ENCODE measurements around the gene SHANK2.

SHANK2 gene

GRCh38 chr11:71253794-71254193 lies 1.4 kb upstream of the SHANK2 start:
- Mint-ChIP-seq H3K36me3 (ENCODE audit: low read depth) (no peaks in the 10 kb centered on the region), H3K27me3 (peaks cover 57% of the 10 kb centered on the region), H3K4me3 (no peak overlapping the region), H3K4me1 (ENCODE audit: low read depth) (peaks cover 3% of the 10 kb centered on the region), H3K9me3 (no peaks in the 10 kb centered on the region), H3K27ac (no peak overlapping the region)

- no peak overlapping the region for H3K27ac Mint-ChIP-seq
- H3K4me1 Mint-ChIP-seq (ENCODE audit: low read depth): peaks cover 3% of the 10 kb centered on the region
- H3K4me3 Mint-ChIP-seq: no peak overlapping the region
- peaks cover 60% of the 10 kb centered on the region for H3K27me3 Mint-ChIP-seq
- H3K9me3 Mint-ChIP-seq: no peaks in the 10 kb centered on the region
- H3K36me3 Mint-ChIP-seq (ENCODE audit: low read depth): no peaks in the 10 kb centered on the region
Measured at GRCh38 chr11:71252770-71253730, 673 bp upstream of the SHANK2 start.

- Mint-ChIP-seq H3K27ac (no peak overlapping the region), H3K4me3 (no peak overlapping the region), H3K4me1 (ENCODE audit: low read depth) (peaks cover 3% of the 10 kb centered on the region), H3K36me3 (ENCODE audit: low read depth) (no peaks in the 10 kb centered on the region), H3K27me3 (peaks cover 60% of the 10 kb centered on the region), H3K9me3 (no peaks in the 10 kb centered on the region)
Measured at GRCh38 chr11:71251761-71252268, 562 bp downstream of the SHANK2 start.

DNA sequence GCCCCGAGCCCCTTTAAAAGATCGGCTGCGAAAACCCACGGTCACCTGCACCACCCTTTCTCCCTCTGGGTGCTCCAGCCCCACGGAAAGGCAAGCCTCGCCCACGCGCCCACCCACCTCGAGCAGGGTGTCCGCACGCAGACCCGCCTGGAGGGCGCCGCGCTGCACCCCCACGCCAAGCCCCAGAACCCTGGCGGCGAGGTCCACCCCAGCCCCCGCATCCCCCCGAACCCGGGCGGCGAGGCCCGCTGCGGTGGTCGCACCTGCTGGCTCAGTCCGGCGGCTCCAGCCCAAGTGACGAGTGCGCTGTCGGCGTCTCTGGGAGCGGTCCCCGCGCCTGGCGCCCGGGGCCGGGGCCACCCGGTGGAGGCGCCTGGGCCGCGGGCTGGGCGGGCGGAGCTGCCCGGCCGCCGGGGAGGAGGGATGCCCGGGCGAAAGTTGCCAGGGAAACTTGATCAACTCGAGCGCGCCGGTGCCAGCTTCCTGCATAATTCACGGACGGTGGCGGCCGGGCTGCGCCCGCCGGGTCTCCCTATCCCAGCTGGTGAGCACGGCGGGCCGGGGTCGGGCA lies 1.1 kb downstream of the SHANK2 start:
- Mint-ChIP-seq H3K4me3 (no peak overlapping the region), H3K9me3 (no peaks in the 10 kb centered on the region), H3K27ac (no peak overlapping the region), H3K27me3 (peaks cover 56% of the 10 kb centered on the region), H3K36me3 (ENCODE audit: low read depth) (no peaks in the 10 kb centered on the region), H3K4me1 (ENCODE audit: low read depth) (peaks cover 3% of the 10 kb centered on the region)

DNA sequence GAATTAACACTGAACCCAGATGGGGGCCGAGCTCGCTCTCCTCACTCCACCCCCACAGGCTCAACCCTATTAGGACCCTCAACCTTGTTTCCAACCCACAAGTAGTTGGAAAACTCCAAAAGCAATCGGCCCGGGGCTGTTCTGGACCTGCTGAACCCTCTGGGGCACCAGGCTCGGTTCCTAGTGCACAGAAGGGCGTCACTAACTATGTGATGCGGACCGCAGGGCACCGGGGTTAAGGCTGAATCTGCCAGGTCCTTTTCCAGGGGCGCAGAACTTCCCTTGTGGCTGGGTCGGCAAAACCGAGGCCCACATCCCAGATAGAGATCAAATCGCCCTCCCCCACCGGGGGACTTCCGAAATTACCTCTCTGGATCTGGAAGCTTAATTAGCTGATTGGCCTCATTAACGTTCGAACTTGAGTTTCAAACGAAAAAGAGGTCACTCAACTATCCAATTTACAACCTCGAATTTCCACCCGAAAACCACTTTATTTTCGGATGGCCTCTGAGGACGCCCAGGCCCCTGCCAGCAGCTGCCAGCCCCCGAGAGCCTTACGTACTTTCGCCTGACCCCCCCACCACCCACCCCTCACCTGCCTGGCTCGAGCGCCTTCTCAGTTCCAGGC lies 1.7 kb downstream of the SHANK2 start:
- Mint-ChIP-seq H3K4me1 (ENCODE audit: low read depth) (peaks cover 3% of the 10 kb centered on the region), H3K36me3 (ENCODE audit: low read depth) (no peaks in the 10 kb centered on the region), H3K27ac (no peak overlapping the region), H3K27me3 (peaks cover 55% of the 10 kb centered on the region), H3K9me3 (no peaks in the 10 kb centered on the region), H3K4me3 (no peak overlapping the region)

DNA sequence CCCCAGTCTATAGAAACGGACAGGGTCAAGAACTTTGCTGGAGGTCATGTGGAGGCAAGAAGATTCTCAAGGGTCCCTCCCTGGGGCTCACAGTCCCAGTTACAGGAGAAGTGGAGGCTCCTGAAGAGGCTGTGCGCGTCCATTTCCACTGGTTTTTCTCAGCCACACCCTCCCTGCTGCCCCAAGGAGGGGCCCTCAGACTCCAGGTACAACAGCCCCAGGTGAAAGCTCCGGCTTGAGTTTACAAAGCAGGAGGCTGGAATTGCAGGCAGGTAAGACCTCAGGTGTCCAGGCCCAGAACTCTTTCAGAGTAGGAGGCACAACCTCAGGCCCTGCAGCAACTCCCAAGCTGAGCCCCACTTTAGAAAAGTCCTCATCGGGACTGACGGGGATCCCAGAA lies 3.1 kb downstream of the SHANK2 start:
- H3K4me1 Mint-ChIP-seq (ENCODE audit: low read depth): peaks cover 3% of the 10 kb centered on the region
- no peaks in the 10 kb centered on the region for H3K36me3 Mint-ChIP-seq (ENCODE audit: low read depth)
- H3K9me3 Mint-ChIP-seq: no peaks in the 10 kb centered on the region

GRCh38 chr11:71248656-71249055 lies 3.7 kb downstream of the SHANK2 start:
- no peak overlapping the region for H3K27ac Mint-ChIP-seq
- no peak overlapping the region for H3K4me3 Mint-ChIP-seq
- peaks cover 3% of the 10 kb centered on the region for H3K4me1 Mint-ChIP-seq (ENCODE audit: low read depth)
- H3K27me3 Mint-ChIP-seq: peaks cover 39% of the 10 kb centered on the region
- no peaks in the 10 kb centered on the region for H3K36me3 Mint-ChIP-seq (ENCODE audit: low read depth)
- H3K9me3 Mint-ChIP-seq: no peaks in the 10 kb centered on the region

More for the DNA sequence above, 3.1 kb downstream of the SHANK2 start:
- Mint-ChIP-seq H3K4me3 (no peak overlapping the region), H3K27me3 (peaks cover 43% of the 10 kb centered on the region), H3K27ac (no peak overlapping the region)

DNA sequence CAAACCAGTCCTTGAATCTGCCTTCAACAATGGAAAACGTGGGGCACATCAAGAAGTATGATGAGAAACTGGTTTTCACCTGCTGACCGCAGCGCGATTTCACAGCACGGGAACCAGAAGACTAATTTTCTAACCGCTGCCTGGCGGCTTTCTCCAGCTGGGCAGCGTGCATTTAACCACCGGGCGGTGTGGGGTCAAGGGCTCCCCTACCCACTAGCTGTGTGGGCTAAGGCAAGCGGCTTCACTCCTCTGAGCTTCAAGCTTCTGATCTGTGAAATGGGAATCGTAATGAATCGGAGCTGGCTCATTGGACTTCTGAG lies 4.2 kb downstream of the SHANK2 start:
- Mint-ChIP-seq H3K27ac (no peak overlapping the region), H3K9me3 (no peaks in the 10 kb centered on the region), H3K27me3 (peaks cover 35% of the 10 kb centered on the region), H3K4me1 (ENCODE audit: low read depth) (peaks cover 3% of the 10 kb centered on the region), H3K4me3 (no peak overlapping the region), H3K36me3 (ENCODE audit: low read depth) (no peaks in the 10 kb centered on the region)

DNA sequence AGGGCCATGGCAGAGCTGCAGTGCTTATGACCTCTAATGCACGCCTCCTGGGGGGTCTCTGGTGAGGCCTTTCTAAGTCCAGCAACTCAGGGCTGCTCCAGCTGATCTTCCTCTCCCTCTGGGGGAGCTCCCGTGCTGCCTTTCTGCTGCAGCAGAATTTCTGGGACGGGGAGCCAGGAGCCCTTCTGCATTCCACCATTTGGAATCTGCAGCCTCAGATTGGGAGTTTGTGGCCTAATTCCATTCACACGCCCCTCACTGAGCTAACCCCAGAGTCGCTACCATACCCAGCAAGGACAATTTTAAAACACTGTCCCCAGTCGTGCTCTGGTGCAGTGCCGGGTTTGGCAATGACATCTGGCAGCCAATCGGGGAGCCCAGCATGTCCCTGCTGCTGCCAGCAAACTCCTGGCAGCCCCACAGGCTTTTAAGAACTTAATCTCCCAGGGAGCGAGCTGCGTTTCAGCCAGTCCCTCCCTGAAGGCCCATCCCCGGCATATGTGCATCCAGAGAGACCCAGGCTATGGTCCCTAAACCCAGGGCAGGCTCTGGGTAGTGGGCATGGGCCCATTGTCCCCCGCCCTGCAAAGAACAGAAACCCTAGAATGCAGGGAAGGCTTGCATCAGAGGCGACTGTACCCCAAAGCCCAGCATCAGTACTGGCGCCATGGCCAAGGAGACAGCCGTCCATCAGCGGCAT lies 4.7 kb downstream of the SHANK2 start:
- Mint-ChIP-seq H3K27ac (no peak overlapping the region), H3K36me3 (ENCODE audit: low read depth) (no peaks in the 10 kb centered on the region), H3K27me3 (peaks cover 33% of the 10 kb centered on the region), H3K9me3 (no peaks in the 10 kb centered on the region), H3K4me1 (ENCODE audit: low read depth) (peaks cover 3% of the 10 kb centered on the region), H3K4me3 (no peak overlapping the region)

GRCh38 chr11:71246559-71246958 lies 5.8 kb downstream of the SHANK2 start:
- no peaks in the 10 kb centered on the region for H3K9me3 Mint-ChIP-seq
- no peaks in the 10 kb centered on the region for H3K36me3 Mint-ChIP-seq (ENCODE audit: low read depth)
- H3K27me3 Mint-ChIP-seq: peaks cover 33% of the 10 kb centered on the region
- H3K4me1 Mint-ChIP-seq (ENCODE audit: low read depth): peaks cover 3% of the 10 kb centered on the region
- H3K27ac Mint-ChIP-seq: no peak overlapping the region
- no peak overlapping the region for H3K4me3 Mint-ChIP-seq

GRCh38 chr11:71245601-71246391 lies 6.6 kb downstream of the SHANK2 start:
- H3K27ac Mint-ChIP-seq: no peak overlapping the region
- H3K27me3 Mint-ChIP-seq: peaks cover 36% of the 10 kb centered on the region
- no peaks in the 10 kb centered on the region for H3K36me3 Mint-ChIP-seq (ENCODE audit: low read depth)
- H3K4me1 Mint-ChIP-seq (ENCODE audit: low read depth): peaks cover 6% of the 10 kb centered on the region
- H3K4me3 Mint-ChIP-seq: no peak overlapping the region
- no peaks in the 10 kb centered on the region for H3K9me3 Mint-ChIP-seq

- H3K27me3 Mint-ChIP-seq: peaks cover 24% of the 10 kb centered on the region
Measured at GRCh38 chr11:71244116-71244810, 8.1 kb downstream of the SHANK2 start.

DNA sequence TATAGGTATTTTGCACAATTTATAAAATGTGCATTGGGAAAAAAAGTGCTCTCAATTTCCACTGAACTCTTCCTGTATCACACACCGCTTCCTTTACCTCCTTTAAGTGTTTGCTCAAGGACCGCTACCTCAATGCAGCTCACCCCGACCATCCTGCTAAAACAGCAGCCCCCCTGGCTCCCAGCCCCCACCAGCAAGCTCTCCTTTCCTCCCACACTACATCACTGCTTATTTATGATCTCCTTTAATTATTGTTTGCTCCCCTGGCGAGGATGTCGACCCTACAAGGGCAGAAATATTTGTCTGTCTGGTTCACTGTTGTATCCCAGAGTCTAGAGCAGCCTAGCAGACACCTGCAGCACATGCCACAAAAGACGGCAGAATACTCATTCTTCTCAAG lies 10.0 kb downstream of the SHANK2 start:
- Mint-ChIP-seq H3K4me3 (no peak overlapping the region), H3K27ac (no peak overlapping the region), H3K4me1 (ENCODE audit: low read depth) (peaks cover 5% of the 10 kb centered on the region), H3K9me3 (no peaks in the 10 kb centered on the region), H3K36me3 (ENCODE audit: low read depth) (no peaks in the 10 kb centered on the region), H3K27me3 (peaks cover 13% of the 10 kb centered on the region)

More at GRCh38 chr11:71244116-71244810, 8.1 kb downstream of the SHANK2 start:
- no peak overlapping the region for H3K4me3 Mint-ChIP-seq
- H3K4me1 Mint-ChIP-seq (ENCODE audit: low read depth): peaks cover 5% of the 10 kb centered on the region
- no peak overlapping the region for H3K27ac Mint-ChIP-seq
- H3K9me3 Mint-ChIP-seq: no peaks in the 10 kb centered on the region
- H3K36me3 Mint-ChIP-seq (ENCODE audit: low read depth): no peaks in the 10 kb centered on the region

All from stimulated activated naive CD8-positive, alpha-beta T cell treated with anti-CD3 and anti-CD28 coated beads, Interleukin-15, Interleukin-2, amounts not matched to agents 100 ng/mL and 50 ng/mL, for 24 hours (primary cell).